ENCODE measurements around the gene MLLT6. TPM values are rescaled to one million over a fixed set of nuclear protein-coding genes. Genes with fewer than 3 reads are reported as not detected.

Gene MLLT6
- total and polyA plus RNA-seq, 12 donors: 17.3 to 104 (median 67.5) TPM

- Histone ChIP-seq H3K4me1 (peaks cover 7 to 64% (median 33%) of the 10 kb centered on the region in 9 donors), H3K27ac (no peak overlapping the region), H3K36me3 (peaks cover 0 to 74% (median 25%) of the 10 kb centered on the region in 9 donors), H3K9me3 (no peaks in the 10 kb centered on the region), H3K27me3 (no peaks in the 10 kb centered on the region), H3K4me3 (no peak overlapping the region)
- DNase-seq (no peak), ATAC-seq (no peak)
- no peak for TF ChIP-seq CTCF (IDR thresholded peaks at IDR 0.05)
- WGBS, 2 donors: 90% methylated on average over 18 of the region's 18 CpGs
- intact Hi-C loops (cut with DNase I): loop anchor here in 1 of 10 donors (5.0 kb wide), 1 partner anchor 33 kb away; no protein-coding TSS in a partner anchor
Observed at GRCh38 chr17:38709104-38709820, 4.2 kb downstream of the MLLT6 start.

- peaks cover 7 to 61% (median 30%) of the 10 kb centered on the region in 9 donors for H3K4me1 ChIP-seq
- H3K27ac ChIP-seq: peak overlapping the region in 1 of 10 donors; percentile 16
- WGBS, 2 donors: 74 to 78% methylated on average over 13 of the region's 13 CpGs
- no peaks in the 10 kb centered on the region for H3K9me3 ChIP-seq
- intact Hi-C loops (cut with DNase I): loop anchor here in 2 of 10 donors (2.0 to 5.0 kb wide), 2 partner anchors 15 to 32 kb away; no protein-coding TSS in a partner anchor
- DNase-seq (no peak), ATAC-seq (no peak)
- H3K27me3 ChIP-seq: no peaks in the 10 kb centered on the region
- no peak overlapping the region for H3K4me3 ChIP-seq
- H3K36me3 ChIP-seq: peaks cover 0 to 82% (median 25%) of the 10 kb centered on the region in 9 donors
- TF ChIP-seq CTCF (IDR thresholded peaks at IDR 0.05): no peak
Observed at GRCh38 chr17:38709864-38710603, 5.0 kb downstream of the MLLT6 start.

- ATAC-seq (no peak), DNase-seq (no peak)
- Histone ChIP-seq H3K36me3 (peaks cover 0 to 87% (median 30%) of the 10 kb centered on the region in 9 donors), H3K27me3 (no peaks in the 10 kb centered on the region), H3K4me1 (peaks cover 7 to 61% (median 30%) of the 10 kb centered on the region in 9 donors), H3K9me3 (no peaks in the 10 kb centered on the region), H3K27ac (peak overlapping the region in 1 of 10 donors; percentile 16), H3K4me3 (no peak overlapping the region)
- intact Hi-C loops (cut with DNase I): loop anchor here in 1 of 10 donors (2.0 kb wide), 1 partner anchor 14 kb away; no protein-coding TSS in a partner anchor
- 87 to 92% methylated on average over 3 of the region's 3 CpGs for WGBS, 2 donors
- no peak for TF ChIP-seq CTCF (IDR thresholded peaks at IDR 0.05)
Observed at GRCh38 chr17:38710604-38710962, 5.5 kb downstream of the MLLT6 start.

GRCh38 chr17:38710985-38711384, 5.9 kb downstream of the MLLT6 start:
- peaks cover 7 to 61% (median 30%) of the 10 kb centered on the region in 9 donors for H3K4me1 ChIP-seq
- no peak overlapping the region for H3K4me3 ChIP-seq
- intact Hi-C loops (cut with DNase I): loop anchor here in 1 of 10 donors (2.0 kb wide), 1 partner anchor 14 kb away; no protein-coding TSS in a partner anchor
- no peak overlapping the region for H3K27ac ChIP-seq
- TF ChIP-seq CTCF (IDR thresholded peaks at IDR 0.05): no peak
- ATAC-seq (no peak), DNase-seq (no peak)
- H3K9me3 ChIP-seq: no peaks in the 10 kb centered on the region
- H3K36me3 ChIP-seq: peaks cover 0 to 91% (median 34%) of the 10 kb centered on the region in 9 donors
- H3K27me3 ChIP-seq: no peaks in the 10 kb centered on the region
- 76% methylated on average over 5 of the region's 5 CpGs for WGBS, 2 donors

Measured in heart right ventricle (tissue), 16 donors.